HepG2 (cell line): ENCODE data around the gene RNPEPL1. TPM values are rescaled to one million over a fixed set of nuclear protein-coding genes. Genes with fewer than 3 reads are reported as not detected.
A peak's percentile ranks its signal among the peaks of the same experiment; 100 is the strongest.

ENCODE experiments used
- ATF1 ChIP-seq: IDR thresholded peaks from 2 replicates; pipeline ENCODE4 v1.6.1; 2016; ENCODE audit warnings: mild to moderate bottlenecking, control low read depth
- BHLHE40 ChIP-seq: IDR thresholded peaks from 2 replicates; pipeline ENCODE4 v1.6.1; 2011; ENCODE audit warnings: low read length, improper control_type of control experiment
- CEBPZ ChIP-seq: IDR thresholded peaks from 2 replicates; pipeline ENCODE4 v1.6.1; 2012; ENCODE audit warnings: low read length, improper control_type of control experiment
- CREM ChIP-seq, 2 experiments: sonication (generic) in 1 of 2; formaldehyde crosslinking in 1 of 2; IDR thresholded peaks; 2 replicates each; pipeline versions ENCODE4 v1.4.0 to v1.6.1; 2016 to 2020; ENCODE audit warnings: antibody characterized with exemption in 1 of 2, mild to moderate bottlenecking in 1 of 2, missing genetic modification reagents in 1 of 2
- GABPB1 ChIP-seq: IDR thresholded peaks from 2 replicates; pipeline ENCODE4 v1.6.1; 2016; ENCODE audit warnings: mild to moderate bottlenecking, missing genetic modification reagents, moderate library complexity, missing compliant biosample characterization
- GLI4 ChIP-seq: sonication (generic); formaldehyde crosslinking; IDR thresholded peaks from 2 replicates; pipeline ENCODE4 v1.5.1; 2020; ENCODE audit warnings: missing genetic modification reagents, mild to moderate bottlenecking, moderate library complexity, borderline replicate concordance
- HNRNPL ChIP-seq: fragments of 200-400 bp; formaldehyde crosslinking; IDR thresholded peaks from 2 replicates; pipeline ENCODE4 v1.6.1; 2017; ENCODE audit warnings: mild to moderate bottlenecking, low read depth, low read length
- KMT2A ChIP-seq: sonication (generic); formaldehyde crosslinking; IDR thresholded peaks from 2 replicates; pipeline ENCODE4 v1.4.0; 2020; ENCODE audit warnings: missing genetic modification reagents
- MAZ ChIP-seq, 2 experiments: sonication (generic) in 1 of 2; formaldehyde crosslinking in 1 of 2; IDR thresholded peaks; 2 replicates each; pipeline versions ENCODE4 v1.5.0 to v1.6.1; 2012 to 2020; ENCODE audit warnings: low read depth in 2 of 2, mild to moderate bottlenecking in 2 of 2, borderline replicate concordance in 1 of 2, improper control_type of control experiment in 1 of 2, low read length in 1 of 2, missing genetic modification reagents in 1 of 2, moderate library complexity in 1 of 2
- MED13 ChIP-seq: sonication (generic); formaldehyde crosslinking; IDR thresholded peaks from 2 replicates; pipeline ENCODE4 v1.5.0; 2020; ENCODE audit warnings: missing genetic modification reagents
- MXD4 ChIP-seq: IDR thresholded peaks from 2 replicates; pipeline ENCODE4 v1.6.1; 2016; ENCODE audit warnings: mild to moderate bottlenecking, missing biosample characterization, missing genetic modification reagents
- RAD21 ChIP-seq: fragments of 450-650 bp; formaldehyde crosslinking; IDR thresholded peaks from 2 replicates; pipeline ENCODE4 v1.5.0; 2020; ENCODE audit warnings: mild to moderate bottlenecking
- SP5 ChIP-seq: IDR thresholded peaks from 2 replicates; pipeline ENCODE4 v1.6.1; 2016; ENCODE audit warnings: low read depth, borderline replicate concordance
- ZNF337 ChIP-seq: sonication (generic); formaldehyde crosslinking; IDR thresholded peaks from 2 replicates; pipeline ENCODE4 v1.5.1; 2020; ENCODE audit warnings: missing genetic modification reagents, low read depth, mild to moderate bottlenecking, borderline replicate concordance
- ZNF512B ChIP-seq: sonication (generic); formaldehyde crosslinking; IDR thresholded peaks from 2 replicates; pipeline ENCODE4 v1.5.1; 2020; ENCODE audit warnings: missing genetic modification reagents, mild to moderate bottlenecking, borderline replicate concordance
- ZNF557 ChIP-seq: sonication (generic); formaldehyde crosslinking; IDR thresholded peaks from 2 replicates; pipeline ENCODE4 v1.4.0; 2020; ENCODE audit warnings: missing genetic modification reagents
- ZNF607 ChIP-seq: sonication (generic); formaldehyde crosslinking; IDR thresholded peaks from 2 replicates; pipeline ENCODE4 v1.5.1; 2020; ENCODE audit warnings: missing genetic modification reagents, mild to moderate bottlenecking, borderline replicate concordance
- ZNF691 ChIP-seq: sonication (generic); formaldehyde crosslinking; IDR thresholded peaks from 2 replicates; pipeline ENCODE4 v1.4.0; 2020; ENCODE audit warnings: missing genetic modification reagents, low read depth, mild to moderate bottlenecking, borderline replicate concordance
- ZNF703 ChIP-seq: sonication (generic); formaldehyde crosslinking; IDR thresholded peaks from 2 replicates; pipeline ENCODE4 v1.5.1; 2020; ENCODE audit warnings: missing genetic modification reagents, mild to moderate bottlenecking, moderate library complexity, borderline replicate concordance
- ZNF768 ChIP-seq: sonication (generic); formaldehyde crosslinking; IDR thresholded peaks from 2 replicates; pipeline ENCODE4 v1.4.0; 2020; ENCODE audit warnings: missing genetic modification reagents
- ZSCAN20 ChIP-seq: sonication (generic); formaldehyde crosslinking; IDR thresholded peaks from 2 replicates; pipeline ENCODE4 v1.4.0; 2020; ENCODE audit warnings: missing genetic modification reagents, mild to moderate bottlenecking, borderline replicate concordance
- polyA plus RNA-seq, 8 experiments: library from polyadenylated mRNA; depleted of rRNA in 3 of 8; stranded (reverse) in 7 of 8; unstranded in 1 of 8; fragments of >200 nt; fragmentation: Illumina TruSeq in 4 of 8; extraction: Trizol in 4 of 8; gene quantifications; 2 replicates each; pipeline versions ENCODE4 v1.2.1 to v1.2.3, GENCODE V29; 2011 to 2016; ENCODE audit warnings: low read depth in 4 of 8, missing spikeins in 1 of 8, mixed read lengths in 1 of 8; ENCODE audit not compliant: insufficient read depth in 1 of 8
- total RNA-seq, 5 experiments: library from RNA; depleted of rRNA; stranded (reverse); fragments of >200 nt; fragmentation: Illumina TruSeq; extraction: Trizol; gene quantifications; 2 replicates each; pipeline ENCODE4 v1.2.3, GENCODE V29; 2016; ENCODE audit warnings: low read depth in 1 of 5

RNPEPL1 gene
- total and polyA plus RNA-seq, 2 of the 13 experiments (the other 11 are each of a cell fraction or from before 2014, with no cell fraction given), result 13.0 to 18.0 TPM

DNA sequence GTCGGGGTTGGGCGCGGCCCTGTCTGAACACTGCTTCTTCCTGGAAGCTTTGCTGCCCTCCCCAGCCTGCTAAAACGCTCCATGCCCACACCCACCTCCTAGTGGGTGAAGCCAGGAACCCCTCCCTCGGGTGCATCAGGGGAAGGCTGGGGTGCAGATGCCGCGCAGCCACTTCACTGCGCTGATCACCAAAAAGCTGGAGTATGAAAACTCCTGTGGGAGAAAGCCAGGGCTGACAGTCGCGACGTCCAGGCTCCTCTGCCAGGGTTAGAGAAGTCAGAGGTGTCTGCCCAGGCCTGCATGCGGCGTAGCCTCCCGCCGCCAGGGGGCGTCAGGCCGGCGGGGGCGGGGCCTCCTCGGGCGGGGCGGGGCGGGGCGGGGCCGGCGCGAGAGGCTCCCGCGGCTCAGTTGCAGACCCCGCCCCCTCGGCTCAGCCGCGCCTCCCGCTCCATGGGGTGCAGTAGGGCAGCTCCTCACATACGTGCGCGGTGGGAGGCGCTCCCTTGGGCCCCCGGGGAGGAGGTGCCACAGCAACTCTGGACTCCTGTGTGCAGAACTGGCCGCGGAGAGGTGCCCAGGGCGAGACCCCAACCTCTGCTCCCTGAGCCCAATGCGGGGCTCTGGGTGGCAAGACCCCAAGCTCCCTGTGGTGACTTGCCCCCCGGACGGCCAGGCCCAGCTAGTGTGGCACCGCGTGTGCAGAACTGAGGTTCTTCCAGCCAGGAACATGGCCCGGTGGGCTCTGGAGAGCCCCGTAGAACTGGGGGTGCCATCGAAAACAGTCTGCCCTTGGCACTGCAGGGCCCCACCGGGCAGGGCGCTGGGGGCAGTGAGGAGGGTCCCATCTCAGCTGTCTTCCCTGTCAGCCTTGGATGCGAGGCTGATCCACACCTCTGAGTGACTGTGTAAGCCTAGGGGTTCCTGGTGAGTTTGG is 1.8 kb upstream of the RNPEPL1 start (continued):
- TF ChIP-seq CREM (IDR thresholded peaks at IDR 0.05) (no peak; the same call in 1 of the 2 replicates), CREM (CRISPR knock-in tag; IDR thresholded peaks at IDR 0.05) (no peak), ZNF703 (CRISPR knock-in tag) (no peak), SP5 (CRISPR knock-in tag) (peak; percentile 75; the same call in 1 of the 2 replicates), ZNF607 (peak; percentile 85), ZNF557 (CRISPR knock-in tag) (no peak), ZNF337 (CRISPR knock-in tag) (peak; percentile 36; the same call in 1 of the 2 replicates), MAZ (IDR thresholded peaks at IDR 0.05; ENCODE audit: borderline replicate concordance, low read depth, low read length) (no peak; the same call in none of the 2 replicates), MAZ (CRISPR knock-in tag; IDR thresholded peaks at IDR 0.05; ENCODE audit: low read depth) (0 out of 2 replicates have a peak, but pooled peaks have one; percentile 41), MED13 (CRISPR knock-in tag) (no peak), MXD4 (CRISPR knock-in tag) (no peak), HNRNPL (peak; percentile 82; the same call in 1 of the 2 replicates), ZSCAN20 (no peak), ZNF768 (CRISPR knock-in tag) (peak; percentile 8; the same call in 1 of the 2 replicates), BHLHE40 (peak; percentile 13; the same call in 1 of the 2 replicates), KMT2A (no peak), RAD21 (peak; percentile 10), GLI4 (CRISPR knock-in tag) (0 out of 2 replicates have a peak, but pooled peaks have one; percentile 45), GABPB1 (CRISPR knock-in tag) (peak; percentile 48; the same call in 1 of the 2 replicates), ATF1 (CRISPR knock-in tag) (no peak), CEBPZ (no peak), ZNF691 (CRISPR knock-in tag) (no peak), ZNF512B (CRISPR knock-in tag) (no peak)
